Neuron (in vitro differentiated cells): ENCODE data around the gene TAF11L2.
"Not testable (repeated sequence)": the region's sequence is repeated elsewhere in the genome, so short reads cannot be mapped to it uniquely, and the experiment has no call there.

Source experiments
- H2AFZ ChIP-seq: one replicate; pipeline ENCODE4 v1.6.1; 2013; ENCODE audit warnings: low read depth, mild to moderate bottlenecking, inconsistent platforms, low read length, moderate library complexity
- H3K27me3 ChIP-seq: one replicate; pipeline ENCODE4 v1.6.1; 2013; ENCODE audit warnings: low read length; ENCODE audit not compliant: insufficient read depth
- H3K36me3 ChIP-seq: one replicate; pipeline ENCODE4 v1.6.1; 2013; ENCODE audit warnings: low read length; ENCODE audit not compliant: insufficient read depth
- H3K4me1 ChIP-seq: one replicate; pipeline ENCODE4 v1.6.1; 2013; ENCODE audit warnings: low read length; ENCODE audit not compliant: insufficient read depth
- H3K4me3 ChIP-seq: 2 replicates; pipeline ENCODE4 v1.5.1; 2013; ENCODE audit warnings: mild to moderate bottlenecking, low read length, moderate library complexity
- H3K9me3 ChIP-seq: one replicate; pipeline ENCODE4 v1.6.1; 2013; ENCODE audit warnings: low read length

TAF11L2 gene

GRCh38 chr5:17497931-17498330 is at the start of gene TAF11L2:
TSS of gene TAF11L2 (plus strand) at chr5:17498231.
- H3K4me3 ChIP-seq, H3K36me3 ChIP-seq: not testable (repeated sequence)

GRCh38 chr5:17448877-17449276 is 49.2 kb upstream of the TAF11L2 start:
- Histone ChIP-seq H2AFZ (no peak overlapping the region), H3K4me3 (no peak overlapping the region), H3K27me3 (no peaks in the 10 kb centered on the region), H3K4me1 (no peaks in the 10 kb centered on the region), H3K9me3 (no peaks in the 10 kb centered on the region), H3K36me3 (no peaks in the 10 kb centered on the region)

More at GRCh38 chr5:17497931-17498330, at the start of gene TAF11L2:
- H2AFZ ChIP-seq, H3K27me3 ChIP-seq, H3K9me3 ChIP-seq, H3K4me1 ChIP-seq: not testable (repeated sequence)

GRCh38 chr5:17452936-17453335 is 45.1 kb upstream of the TAF11L2 start:
- H3K4me3 ChIP-seq, result no peak overlapping the region
- H3K36me3 ChIP-seq, result no peaks in the 10 kb centered on the region
- H3K9me3 ChIP-seq, result no peaks in the 10 kb centered on the region
- no peaks in the 10 kb centered on the region for H3K27me3 ChIP-seq
- no peak overlapping the region for H2AFZ ChIP-seq
- H3K4me1 ChIP-seq, result no peaks in the 10 kb centered on the region

GRCh38 chr5:17455942-17456341 is 42.1 kb upstream of the TAF11L2 start:
- Histone ChIP-seq H3K4me1 (no peaks in the 10 kb centered on the region), H3K27me3 (no peaks in the 10 kb centered on the region), H3K36me3 (no peaks in the 10 kb centered on the region), H3K9me3 (no peaks in the 10 kb centered on the region), H2AFZ (no peak overlapping the region), H3K4me3 (no peak overlapping the region)

- H2AFZ ChIP-seq, result no peak overlapping the region
- no peaks in the 10 kb centered on the region for H3K36me3 ChIP-seq
- no peaks in the 10 kb centered on the region for H3K4me1 ChIP-seq
- no peak overlapping the region for H3K4me3 ChIP-seq
- no peaks in the 10 kb centered on the region for H3K9me3 ChIP-seq
- no peaks in the 10 kb centered on the region for H3K27me3 ChIP-seq
Observed at GRCh38 chr5:17461793-17462192, 36.2 kb upstream of the TAF11L2 start.

- H3K9me3 ChIP-seq, result no peaks in the 10 kb centered on the region
- no peak overlapping the region for H3K4me3 ChIP-seq
- no peaks in the 10 kb centered on the region for H3K27me3 ChIP-seq
- no peaks in the 10 kb centered on the region for H3K36me3 ChIP-seq
- no peak overlapping the region for H2AFZ ChIP-seq
- no peaks in the 10 kb centered on the region for H3K4me1 ChIP-seq
Observed at GRCh38 chr5:17463653-17464052, 34.4 kb upstream of the TAF11L2 start.

GRCh38 chr5:17470064-17470463 is 28.0 kb upstream of the TAF11L2 start:
- H3K4me3 ChIP-seq, result no peak overlapping the region
- no peaks in the 10 kb centered on the region for H3K36me3 ChIP-seq
- H3K27me3 ChIP-seq, result no peaks in the 10 kb centered on the region
- H2AFZ ChIP-seq, result no peak overlapping the region
- H3K9me3 ChIP-seq, result no peaks in the 10 kb centered on the region
- no peaks in the 10 kb centered on the region for H3K4me1 ChIP-seq

- not testable (repeated sequence) for H3K4me1 ChIP-seq, H3K4me3 ChIP-seq, H2AFZ ChIP-seq, H3K27me3 ChIP-seq, H3K36me3 ChIP-seq, H3K9me3 ChIP-seq
Observed at GRCh38 chr5:17475064-17475463, 23.0 kb upstream of the TAF11L2 start.

- H3K4me1 ChIP-seq, result no peaks in the 10 kb centered on the region
- no peaks in the 10 kb centered on the region for H3K9me3 ChIP-seq
- no peak overlapping the region for H2AFZ ChIP-seq
- H3K36me3 ChIP-seq, result no peaks in the 10 kb centered on the region
- H3K27me3 ChIP-seq, result no peaks in the 10 kb centered on the region
- no peak overlapping the region for H3K4me3 ChIP-seq
Observed at GRCh38 chr5:17477043-17477442, 21.0 kb upstream of the TAF11L2 start.

- Histone ChIP-seq H3K36me3 (no peaks in the 10 kb centered on the region), H2AFZ (no peak overlapping the region), H3K27me3 (no peaks in the 10 kb centered on the region), H3K4me1 (no peaks in the 10 kb centered on the region), H3K9me3 (no peaks in the 10 kb centered on the region), H3K4me3 (no peak overlapping the region)
Observed at GRCh38 chr5:17477573-17478265, 20.3 kb upstream of the TAF11L2 start.

- Histone ChIP-seq H3K4me1 (no peaks in the 10 kb centered on the region), H3K27me3 (no peaks in the 10 kb centered on the region), H2AFZ (no peak overlapping the region), H3K36me3 (no peaks in the 10 kb centered on the region), H3K9me3 (no peaks in the 10 kb centered on the region), H3K4me3 (no peak overlapping the region)
Observed at GRCh38 chr5:17481378-17481777, 16.7 kb upstream of the TAF11L2 start.

GRCh38 chr5:17482790-17483189 is 15.2 kb upstream of the TAF11L2 start:
- Histone ChIP-seq H3K9me3 (no peaks in the 10 kb centered on the region), H3K4me3 (no peak overlapping the region), H3K4me1 (no peaks in the 10 kb centered on the region), H2AFZ (no peak overlapping the region), H3K36me3 (no peaks in the 10 kb centered on the region), H3K27me3 (no peaks in the 10 kb centered on the region)

GRCh38 chr5:17486464-17487173 is 11.4 kb upstream of the TAF11L2 start:
- H3K27me3 ChIP-seq, H3K4me3 ChIP-seq, H3K9me3 ChIP-seq, H3K36me3 ChIP-seq, H3K4me1 ChIP-seq, H2AFZ ChIP-seq: not testable (repeated sequence)

- no peaks in the 10 kb centered on the region for H3K4me1 ChIP-seq
- no peaks in the 10 kb centered on the region for H3K36me3 ChIP-seq
- no peak overlapping the region for H3K4me3 ChIP-seq
- no peaks in the 10 kb centered on the region for H3K27me3 ChIP-seq
- no peaks in the 10 kb centered on the region for H3K9me3 ChIP-seq
- no peak overlapping the region for H2AFZ ChIP-seq
Observed at GRCh38 chr5:17487174-17487512, 10.9 kb upstream of the TAF11L2 start.
